NCI-H82 (cell line): Measurements from ENCODE around the gene DUSP6.
A peak's percentile ranks its signal among the peaks of the same experiment; 100 is the strongest.

Experiments
- DNase-seq: peaks from one replicate; lab custom pipeline; 2025; lab: John Stamatoyannopoulos, UW

The DUSP6 gene

GRCh38 chr12:89373763-89374572 is 21.7 kb upstream of the DUSP6 start:
- no peak for DNase-seq

GRCh38 chr12:89372584-89373370 is 20.5 kb upstream of the DUSP6 start:
- DNase-seq: no peak

GRCh38 chr12:89370850-89371249 is 18.5 kb upstream of the DUSP6 start:
- peak; percentile 27 for DNase-seq

GRCh38 chr12:89370421-89370831 is 18.1 kb upstream of the DUSP6 start:
- no peak for DNase-seq

- DNase-seq: no peak
These were observed 16.9 kb upstream of the DUSP6 start for GRCh38 chr12:89369166-89369565.

- DNase-seq: no peak
These were observed 16.1 kb upstream of the DUSP6 start for GRCh38 chr12:89368391-89368790.

GRCh38 chr12:89366676-89367364 is 14.5 kb upstream of the DUSP6 start:
- no peak for DNase-seq

- no peak for DNase-seq
These were observed 12.3 kb upstream of the DUSP6 start for GRCh38 chr12:89364631-89365030.

GRCh38 chr12:89364058-89364457 is 11.8 kb upstream of the DUSP6 start:
- DNase-seq: no peak

- no peak for DNase-seq
These were observed 11.3 kb upstream of the DUSP6 start for GRCh38 chr12:89363582-89363981.

- no peak for DNase-seq
These were observed 10.8 kb upstream of the DUSP6 start for GRCh38 chr12:89363084-89363483.

- no peak for DNase-seq
These were observed 7.3 kb upstream of the DUSP6 start for GRCh38 chr12:89359615-89360014.

- no peak for DNase-seq
These were observed 6.5 kb upstream of the DUSP6 start for GRCh38 chr12:89358805-89359204.

- no peak for DNase-seq
These were observed 5.0 kb upstream of the DUSP6 start for GRCh38 chr12:89357297-89357730.

GRCh38 chr12:89356069-89356665 is 3.9 kb upstream of the DUSP6 start:
- DNase-seq: no peak

GRCh38 chr12:89355243-89356068 is 3.2 kb upstream of the DUSP6 start:
- DNase-seq: peak; percentile 35

GRCh38 chr12:89354612-89355067 is 2.3 kb upstream of the DUSP6 start:
- no peak for DNase-seq

GRCh38 chr12:89353823-89354611 is 1.7 kb upstream of the DUSP6 start:
- peak; percentile 49 for DNase-seq

- DNase-seq: peak; percentile 13
These were observed 1.0 kb upstream of the DUSP6 start for GRCh38 chr12:89353188-89353822.

GRCh38 chr12:89352242-89352491 is 134 bp downstream of the DUSP6 start:
- DNase-seq: peak; percentile 97
